DMS79 treated with DMSO at 0.1 percent for 48 hours (cell line): ENCODE results near the gene HIF1A.
"Not testable (repeated sequence)": the region's sequence is repeated elsewhere in the genome, so short reads cannot be mapped to it uniquely, and the experiment has no call there.

Experiments
- DNase-seq: peaks from one replicate; lab custom pipeline; 2025; lab: John Stamatoyannopoulos, UW

The HIF1A gene

DNA sequence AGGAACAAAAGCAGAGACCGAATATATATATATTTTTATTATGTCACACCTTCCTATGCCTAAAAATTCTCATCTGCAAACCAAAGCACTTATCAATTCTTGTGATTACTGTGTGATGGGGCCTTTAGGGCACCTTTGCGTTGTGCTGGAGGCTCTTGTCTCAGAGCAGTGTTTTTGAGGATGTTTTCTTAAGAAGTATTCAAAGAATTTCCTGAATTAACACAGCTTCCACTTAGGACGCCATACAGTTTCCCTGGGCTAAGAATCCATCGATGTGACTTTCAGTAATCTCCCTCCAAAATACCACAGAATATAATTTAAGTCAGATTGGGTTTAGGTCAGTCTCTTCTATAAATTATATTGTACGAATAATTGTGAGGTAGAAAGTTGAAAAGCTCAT lies 22.0 kb upstream of the HIF1A start:
- no peak for DNase-seq

DNA sequence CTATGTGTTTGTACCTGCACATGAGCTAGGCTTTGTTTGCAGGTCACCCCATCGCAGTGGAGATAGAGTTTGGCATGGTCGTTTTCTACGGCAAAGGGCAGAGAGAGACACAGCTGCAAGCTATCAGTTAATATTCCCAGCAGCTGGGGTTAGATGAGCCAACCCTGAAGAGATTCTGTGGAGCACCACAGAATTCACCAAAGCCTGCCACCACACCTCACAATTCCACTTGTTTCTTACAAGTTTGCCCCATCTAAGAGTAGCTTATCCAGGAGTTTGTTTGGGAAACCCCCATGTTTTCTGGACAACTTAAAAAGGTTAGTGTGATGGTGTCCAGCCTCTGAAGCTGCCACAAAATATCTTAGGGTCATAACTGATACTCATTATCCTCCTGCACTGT lies 20.0 kb upstream of the HIF1A start:
- DNase-seq: no peak

DNA sequence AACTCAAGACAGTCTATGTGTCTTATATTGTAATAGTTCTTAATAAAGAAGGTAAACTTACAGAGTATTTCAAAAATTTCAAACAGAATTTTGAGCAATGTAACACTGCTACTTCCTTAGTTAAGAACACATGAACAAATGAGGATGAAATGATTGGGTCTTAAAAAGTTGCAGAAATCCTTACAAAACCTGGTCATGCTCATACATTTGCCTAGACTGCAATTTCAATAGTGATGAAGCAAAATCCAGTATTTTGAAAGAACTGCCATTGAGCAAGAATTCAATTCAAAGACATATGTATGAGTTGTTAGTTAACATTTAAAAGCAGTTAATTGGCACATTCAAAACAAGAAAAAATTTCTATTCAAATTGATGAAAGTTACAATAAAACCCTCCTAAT lies 17.8 kb upstream of the HIF1A start:
- DNase-seq: no peak

DNA sequence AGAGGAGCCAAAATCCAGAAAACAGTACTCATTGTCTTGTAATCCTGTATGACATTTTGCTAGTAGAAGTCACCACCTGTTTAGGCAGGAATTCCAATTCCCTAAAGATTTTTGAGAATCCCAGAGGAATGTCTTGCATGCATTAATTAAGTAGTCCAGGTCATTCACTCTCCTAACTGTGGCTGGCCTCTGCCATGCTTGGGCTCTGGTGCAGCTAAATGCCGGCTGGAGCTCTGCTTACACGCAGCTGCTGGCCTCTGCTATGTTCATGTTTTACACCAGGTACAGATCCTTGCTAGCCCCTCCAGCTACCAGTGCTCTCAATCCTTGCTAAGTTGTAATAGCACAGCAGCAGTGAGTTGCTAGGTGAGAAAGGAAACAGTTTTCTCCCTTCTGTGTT lies 16.3 kb upstream of the HIF1A start:
- no peak for DNase-seq

DNA sequence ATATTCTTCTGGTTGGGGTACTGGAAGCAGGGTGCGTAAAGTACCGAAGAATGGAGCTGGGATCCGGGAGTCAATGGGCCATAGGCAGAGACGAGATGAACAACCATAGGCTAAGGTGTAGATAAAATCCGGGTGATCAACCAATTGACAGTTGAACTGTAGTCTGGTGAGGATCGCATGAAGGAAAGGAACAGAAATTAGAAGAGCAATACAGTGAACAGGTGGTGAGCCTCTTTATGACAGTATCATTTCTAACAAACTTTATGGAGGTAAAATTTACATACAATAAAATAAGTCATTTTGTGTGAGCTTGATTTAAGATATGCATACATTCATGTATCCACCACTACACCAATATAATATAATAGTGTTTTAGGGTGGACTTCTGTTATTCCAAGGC lies 13.9 kb upstream of the HIF1A start:
- no peak for DNase-seq

DNA sequence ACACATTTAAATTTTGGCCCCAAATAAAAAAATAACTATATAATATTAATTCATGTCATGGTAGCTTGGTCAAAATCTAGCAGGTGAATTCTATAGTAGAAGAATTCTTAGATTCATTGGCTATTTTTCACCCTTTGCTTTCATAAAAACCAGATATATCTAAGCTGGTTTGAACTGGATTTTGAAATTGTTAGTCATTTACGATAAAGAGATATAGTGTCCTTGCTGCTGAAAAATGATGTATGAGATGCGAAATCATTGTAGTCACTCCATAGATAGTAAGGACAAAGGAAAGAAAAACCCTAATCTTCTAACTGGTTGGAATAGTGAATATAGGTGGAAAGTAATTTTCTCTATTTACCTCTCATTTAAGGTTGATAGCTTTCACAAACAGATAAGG lies 12.2 kb upstream of the HIF1A start:
- no peak for DNase-seq

DNA sequence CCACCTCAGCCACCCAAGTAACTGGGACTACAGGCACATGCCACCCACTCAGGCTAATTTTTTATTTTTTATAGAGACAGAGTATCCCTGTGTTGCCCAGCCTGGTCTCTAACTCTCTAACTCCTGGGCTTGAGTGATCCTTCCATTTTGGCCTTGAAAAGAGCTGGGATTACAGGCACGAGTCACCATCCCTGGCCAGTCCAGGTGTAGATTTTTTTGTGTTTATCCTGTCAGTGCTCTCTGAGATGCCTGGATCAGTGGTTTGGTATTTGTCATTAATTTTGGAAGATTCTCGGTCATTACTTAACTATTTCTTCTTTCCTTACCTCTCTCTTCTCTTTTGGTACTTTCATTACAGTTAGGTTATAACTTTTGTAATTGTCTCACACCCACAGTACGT lies 5.3 kb upstream of the HIF1A start:
- no peak for DNase-seq

DNA sequence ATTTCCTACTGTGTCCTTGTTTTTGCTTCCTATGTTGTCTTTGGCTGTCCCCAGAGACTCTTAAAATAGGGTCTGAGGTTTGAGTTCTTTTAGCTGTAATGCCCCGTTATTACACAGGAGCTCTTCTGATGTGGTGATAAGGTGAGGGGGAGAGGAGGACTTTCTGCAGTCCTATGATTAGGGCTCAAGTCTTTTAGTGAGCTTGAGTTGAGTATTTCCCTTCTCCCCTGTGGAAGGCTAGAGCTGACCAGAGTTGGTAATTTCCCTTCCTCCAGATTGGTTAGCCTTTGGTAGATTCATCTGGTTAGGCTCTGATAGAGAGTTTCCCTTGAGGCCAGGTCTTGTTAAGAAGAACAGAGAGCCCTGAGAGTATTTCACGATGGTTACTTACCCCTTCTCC lies 4.3 kb upstream of the HIF1A start:
- DNase-seq: no peak

DNA sequence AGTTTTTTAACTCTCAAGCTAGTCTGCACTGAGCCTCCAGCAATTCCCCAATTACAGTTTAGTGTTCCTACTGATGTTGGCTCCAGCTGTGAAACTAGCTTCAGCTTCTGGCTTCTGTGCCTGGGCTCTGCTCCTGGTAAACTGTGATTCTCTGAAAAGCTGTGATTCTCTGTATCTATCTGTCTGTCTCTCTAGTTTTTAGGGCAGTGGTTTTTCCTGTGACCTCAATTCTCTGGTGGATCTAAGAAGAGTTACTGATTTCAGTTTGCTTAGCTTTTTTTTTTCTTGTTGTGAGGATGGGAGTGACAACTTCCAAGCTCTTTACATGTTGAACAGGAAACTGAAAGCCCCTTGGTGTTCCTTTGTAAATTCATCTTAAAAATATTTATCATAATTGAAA lies 3.8 kb upstream of the HIF1A start:
- no peak for DNase-seq

DNA sequence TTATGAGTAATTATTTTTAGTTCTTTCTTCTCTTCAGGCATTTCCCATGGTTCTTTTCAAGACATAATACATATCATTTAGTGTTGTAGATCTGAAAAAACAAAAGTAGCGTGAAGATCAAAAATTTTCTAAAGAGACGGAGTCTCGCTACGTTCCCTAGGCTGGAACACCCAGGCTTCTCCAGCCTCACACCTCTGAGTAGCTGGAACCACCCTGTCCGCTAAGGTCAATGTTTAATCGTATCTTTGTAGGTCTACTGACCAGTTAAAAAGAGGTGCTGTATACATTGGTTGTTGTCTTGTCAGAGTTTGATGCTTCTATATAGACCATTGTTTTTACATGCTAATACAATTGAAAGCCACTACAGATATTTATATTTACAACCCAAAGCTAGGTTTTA lies 1.3 kb upstream of the HIF1A start:
- no peak for DNase-seq

DNA sequence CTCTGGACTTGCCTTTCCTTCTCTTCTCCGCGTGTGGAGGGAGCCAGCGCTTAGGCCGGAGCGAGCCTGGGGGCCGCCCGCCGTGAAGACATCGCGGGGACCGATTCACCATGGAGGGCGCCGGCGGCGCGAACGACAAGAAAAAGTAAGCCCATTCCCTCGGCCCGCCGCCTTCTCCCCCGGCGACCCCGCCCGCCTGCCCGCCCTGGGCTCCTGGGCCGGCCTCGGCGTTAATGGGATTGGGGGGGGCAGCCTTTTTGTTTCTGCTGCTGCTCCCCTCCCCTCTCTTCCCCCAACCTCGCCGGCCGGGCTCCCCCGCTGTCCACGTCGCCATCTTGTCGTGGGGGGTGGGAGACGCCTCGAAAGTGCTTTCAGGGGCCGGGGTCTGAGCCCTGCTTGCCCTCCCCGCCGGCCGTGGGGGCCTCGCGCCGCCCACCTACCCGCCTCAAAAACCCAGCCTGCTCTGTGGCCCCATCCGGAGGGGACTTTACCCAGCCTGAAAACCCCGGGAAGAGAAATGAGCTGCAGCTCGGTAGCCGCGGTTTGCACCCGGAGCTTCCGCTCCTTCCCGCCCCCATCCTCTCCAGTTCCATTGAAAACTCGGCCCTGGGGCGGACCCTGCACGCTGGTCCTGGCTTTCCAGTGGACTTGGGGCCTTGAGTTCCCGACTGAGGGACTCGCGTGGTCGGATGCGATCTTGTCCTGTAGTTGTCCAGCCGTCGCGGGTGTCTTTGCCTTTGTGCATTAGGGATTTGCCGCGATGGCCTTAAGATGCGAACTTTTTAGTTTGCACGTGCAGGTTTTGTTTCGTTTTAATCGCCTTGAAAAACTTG lies 598 bp downstream of the HIF1A start:
- DNase-seq: peak; percentile 66

DNA sequence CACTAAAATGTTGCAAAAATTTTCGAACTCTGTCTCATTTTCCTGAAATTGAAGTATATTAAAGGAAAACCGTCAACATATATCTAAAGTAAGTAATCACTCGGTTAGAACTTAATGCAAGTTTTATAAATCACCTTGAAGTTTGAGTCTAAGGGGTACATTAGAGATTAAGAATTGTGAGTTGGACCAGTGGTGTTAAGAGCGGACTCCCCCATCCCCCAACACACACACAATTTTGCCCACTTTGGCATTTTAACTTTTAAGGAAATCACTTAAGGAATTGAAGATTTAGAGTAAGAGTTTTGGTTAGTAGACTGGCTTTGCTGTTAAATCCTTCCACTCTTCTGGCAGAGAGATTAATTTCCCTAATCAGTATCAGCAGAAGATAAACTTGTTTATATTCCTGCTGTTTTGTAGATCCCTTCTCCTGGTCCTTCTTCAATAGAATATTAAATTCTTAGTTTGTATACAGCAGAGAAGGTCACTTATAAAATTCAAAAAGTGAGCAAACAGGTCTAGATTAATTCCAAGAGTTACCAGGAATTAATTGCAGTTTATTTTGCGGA lies 1.5 kb downstream of the HIF1A start:
- peak; percentile 28 for DNase-seq

DNA sequence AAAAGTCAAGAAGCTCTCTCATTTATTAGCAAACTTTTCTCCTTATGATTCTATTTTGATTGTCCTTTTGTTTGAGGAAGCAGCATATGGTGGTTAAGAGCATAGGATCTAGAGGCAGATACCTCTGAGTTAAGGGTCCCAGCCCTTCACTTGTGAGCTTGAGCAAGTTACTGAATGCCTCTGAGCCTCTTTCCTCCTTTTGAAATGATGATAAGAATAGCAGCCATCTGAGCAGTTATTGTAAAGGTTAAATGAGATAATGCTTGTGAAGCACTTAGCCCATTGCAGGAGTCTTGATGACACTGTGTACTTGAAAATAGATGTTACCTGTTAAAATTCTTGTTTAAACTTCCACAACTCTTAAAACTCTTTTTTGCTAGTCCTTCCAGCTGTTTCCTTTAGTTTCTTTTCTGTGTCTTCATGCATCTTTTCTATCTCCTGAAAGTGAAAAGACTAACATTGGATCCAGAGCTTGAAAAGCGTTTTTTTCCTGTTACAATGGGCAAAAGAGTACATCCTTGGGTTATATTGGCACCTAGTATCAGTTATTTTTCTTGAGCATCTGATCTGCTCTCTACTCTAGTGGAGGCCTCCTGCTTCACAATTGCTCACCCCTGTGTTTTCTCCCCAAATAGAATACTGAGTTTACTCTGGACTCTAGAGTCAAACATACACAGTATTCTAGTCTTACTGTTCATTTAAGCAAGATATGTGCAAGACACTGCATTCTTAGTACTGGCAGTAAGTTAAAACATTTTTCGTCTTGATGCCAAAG lies 3.1 kb downstream of the HIF1A start:
- no peak for DNase-seq

DNA sequence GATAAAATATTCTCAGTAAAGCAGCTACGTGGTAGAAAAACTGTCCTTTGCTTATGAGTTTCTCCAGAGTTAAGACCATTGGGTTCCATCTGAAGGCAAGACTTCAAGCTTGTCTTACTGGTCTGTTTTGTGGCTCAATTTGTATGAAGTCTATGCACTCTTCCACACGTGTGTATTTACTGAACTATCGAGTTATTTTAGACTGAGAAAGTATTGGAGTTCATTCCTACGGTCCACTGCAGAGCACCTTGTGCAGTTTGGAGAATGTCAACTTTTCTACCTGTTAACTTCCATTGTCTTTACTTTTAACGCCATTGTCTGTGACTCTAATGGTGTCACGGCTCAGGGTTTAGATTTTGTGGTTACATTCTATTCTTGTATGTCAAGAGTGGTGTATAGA lies 3.7 kb downstream of the HIF1A start:
- DNase-seq: no peak

DNA sequence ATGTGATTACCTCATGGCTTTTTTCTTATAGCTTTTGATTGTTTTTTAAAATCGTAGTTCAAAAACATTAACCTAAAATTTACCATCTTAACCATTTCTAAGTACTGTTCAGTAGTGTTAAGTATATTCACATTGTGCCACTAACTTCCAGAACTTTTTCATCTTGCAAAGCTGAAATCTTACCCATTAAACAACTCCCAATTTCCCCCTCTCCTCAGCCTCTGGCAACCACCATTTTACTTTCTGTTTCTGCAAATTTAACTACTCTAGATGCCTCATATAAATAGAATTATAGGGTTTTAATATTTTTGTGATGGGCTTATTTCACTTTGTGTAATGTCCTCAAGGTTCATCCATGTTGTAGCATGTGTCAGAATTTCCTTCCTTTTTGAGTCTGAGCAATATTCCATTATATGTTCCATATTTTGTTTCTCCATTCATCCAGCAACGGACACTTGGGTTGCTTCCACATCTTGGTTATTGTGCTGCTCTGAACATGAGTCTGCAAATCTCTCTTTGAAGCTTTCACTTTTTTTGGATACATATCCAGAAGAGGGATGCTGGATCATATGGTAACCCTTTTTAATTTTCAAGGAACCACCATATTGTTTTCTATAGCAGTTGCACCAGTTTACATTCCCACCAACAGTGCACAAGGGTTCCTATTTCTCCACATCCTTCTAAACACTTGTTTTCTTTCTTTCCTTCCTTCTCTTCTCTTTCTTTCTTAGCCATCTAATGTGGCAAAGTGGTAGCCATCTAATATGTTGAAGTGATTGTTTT lies 5.0 kb downstream of the HIF1A start:
- no peak for DNase-seq

DNA sequence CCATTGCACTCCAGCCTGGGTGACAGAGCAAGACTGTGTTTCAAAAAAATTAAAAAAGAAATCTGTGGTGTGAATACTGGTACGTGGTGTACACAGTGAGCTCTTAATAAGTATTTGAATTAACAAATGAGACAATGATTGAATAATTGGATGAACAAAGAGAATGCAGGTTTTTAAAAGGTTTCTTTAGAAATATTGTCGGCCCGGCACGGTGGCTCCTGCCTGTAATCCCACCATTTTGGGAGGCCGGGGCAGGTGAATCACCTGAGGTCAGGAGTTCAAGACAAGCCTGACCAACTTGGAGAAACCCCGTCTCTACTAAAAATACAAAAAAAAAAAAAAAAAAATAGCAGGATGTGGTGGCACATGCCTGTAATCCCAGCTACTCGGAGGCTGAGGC lies 6.6 kb downstream of the HIF1A start:
- no peak for DNase-seq

DNA sequence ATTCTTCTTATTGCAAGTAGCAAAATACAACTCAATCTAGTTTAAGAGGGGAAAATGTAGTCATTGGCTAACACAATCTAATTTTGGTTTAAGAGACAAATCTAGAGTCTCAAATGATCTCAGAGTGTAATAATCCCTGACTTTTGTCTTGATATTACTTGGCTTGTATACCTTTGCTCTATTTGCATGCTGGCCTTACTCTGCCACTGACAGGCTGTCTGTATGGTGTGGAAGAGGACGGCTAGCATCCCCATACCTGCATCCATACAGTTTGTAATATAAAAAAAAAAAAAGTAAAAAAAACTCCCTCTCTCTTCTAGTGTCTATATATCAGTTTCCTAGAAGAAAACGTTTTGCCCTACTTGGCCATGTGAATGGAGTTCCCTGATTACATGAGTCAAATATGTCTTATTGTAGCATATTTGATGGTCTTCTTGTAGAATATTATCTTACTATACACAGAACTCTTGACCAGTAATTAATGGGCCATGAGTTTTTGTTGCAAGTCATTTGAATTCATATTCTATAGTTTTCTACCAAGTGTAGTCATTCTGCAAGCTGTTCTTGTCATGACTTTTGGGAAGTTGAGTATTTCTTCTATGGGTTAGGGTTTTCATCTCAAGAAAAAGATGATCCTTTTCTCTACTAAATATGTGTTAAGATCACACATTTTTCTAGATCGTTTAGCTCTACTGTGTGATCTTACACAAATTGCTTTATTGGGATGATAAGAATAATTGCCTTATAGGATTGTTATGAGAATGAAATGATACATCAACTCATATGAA lies 8.2 kb downstream of the HIF1A start:
- DNase-seq: no peak

DNA sequence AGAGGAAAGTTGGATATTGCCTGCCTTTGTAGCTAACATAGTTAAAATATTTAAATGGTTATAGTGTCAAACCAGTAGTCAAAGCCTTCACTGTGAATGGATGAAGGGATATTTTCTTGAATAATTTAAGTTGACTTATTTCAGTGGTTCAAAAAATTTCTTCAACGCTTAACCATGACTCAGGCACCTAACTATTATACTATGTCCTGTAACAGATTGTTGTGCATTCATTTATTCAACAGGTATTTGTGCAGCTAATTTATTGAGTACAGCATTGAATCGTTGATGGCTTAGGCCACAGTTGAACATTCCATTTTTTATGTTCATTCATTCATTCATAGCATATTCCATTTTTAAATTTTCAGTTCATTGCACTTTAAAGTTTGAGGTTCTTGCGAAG lies 9.2 kb downstream of the HIF1A start:
- DNase-seq: no peak

DNA sequence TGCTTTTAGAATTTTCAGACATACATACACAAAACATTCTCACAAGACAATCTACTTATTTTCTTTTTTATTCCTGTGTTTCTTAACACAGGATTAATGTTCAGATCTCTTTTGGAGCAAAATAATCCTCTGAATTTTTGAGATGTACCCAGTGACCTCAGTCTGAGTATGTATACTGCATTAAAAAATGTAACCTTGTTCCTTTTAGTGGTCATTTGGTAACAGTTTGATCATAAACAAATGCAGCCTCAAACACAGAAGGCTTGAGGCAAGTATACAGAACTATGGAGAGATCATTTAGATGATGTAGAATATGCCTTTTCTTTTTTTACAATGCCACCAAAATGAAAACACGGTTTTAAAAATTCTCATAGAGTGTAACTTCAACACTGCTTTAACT lies 9.7 kb downstream of the HIF1A start:
- no peak for DNase-seq

DNA sequence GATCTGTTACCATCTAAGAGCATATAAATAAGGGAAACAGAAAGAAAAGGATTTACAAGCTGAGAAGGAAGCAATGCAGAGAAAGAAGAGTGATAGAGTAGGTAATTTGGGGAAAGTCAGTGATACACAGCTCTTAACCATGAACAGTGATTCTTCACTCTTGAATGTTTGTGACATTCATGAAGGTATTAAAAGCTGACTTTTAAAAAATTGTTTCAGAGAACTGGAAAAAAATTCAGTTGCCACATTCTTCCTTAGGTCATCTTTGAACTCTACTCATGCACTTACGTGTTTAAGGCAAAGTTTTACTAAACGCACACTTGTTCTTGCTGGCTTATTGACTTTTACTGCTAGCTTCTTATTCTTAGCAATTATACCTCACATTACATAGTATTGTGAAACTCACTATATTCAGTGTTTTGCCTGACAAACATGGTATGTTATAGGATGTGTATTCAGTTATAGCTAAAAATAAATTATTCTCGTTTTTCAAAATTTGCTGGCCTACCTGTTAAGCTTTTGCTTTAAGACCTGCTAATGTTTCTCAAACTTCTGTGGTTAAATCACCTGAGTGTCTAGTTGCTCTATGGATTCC lies 10.9 kb downstream of the HIF1A start:
- DNase-seq: no peak

DNA sequence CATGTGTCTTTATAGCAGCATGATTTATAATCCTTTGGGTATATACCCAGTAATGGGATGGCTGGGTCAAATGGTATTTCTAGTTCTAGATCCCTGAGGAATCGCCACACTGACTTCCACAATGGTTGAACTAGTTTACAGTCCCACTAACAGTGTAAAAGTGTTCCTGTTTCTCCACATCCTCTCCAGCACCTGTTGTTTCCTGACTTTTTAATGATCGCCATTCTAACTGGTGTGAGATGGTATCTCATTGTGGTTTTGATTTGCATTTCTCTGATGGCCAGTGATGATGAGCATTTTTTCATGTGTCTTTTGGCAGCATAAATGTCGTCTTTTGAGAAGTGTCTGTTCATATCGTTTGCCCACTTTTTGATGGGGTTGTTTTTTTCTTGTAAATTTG lies 12.5 kb downstream of the HIF1A start:
- not testable (repeated sequence) for DNase-seq
